Forelimb muscle (tissue), 1 donor: ENCODE data around the gene PHF21B. TPM values are rescaled to one million over a fixed set of nuclear protein-coding genes. Genes with fewer than 3 reads are reported as not detected.
"Not testable (repeated sequence)": the region's sequence is repeated elsewhere in the genome, so short reads cannot be mapped to it uniquely, and the experiment has no call there.

Experiments
- DNase-seq: peaks from one replicate; pipeline ENCODE4 v3.0.0-alpha.2; 2013; ENCODE audit warnings: low read depth
- polyA plus RNA-seq: library from polyadenylated mRNA; unstranded; fragments of 120-200 nt; gene quantifications from one replicate; pipeline ENCODE4 v1.2.1, GENCODE V29; 2013; ENCODE audit not compliant: insufficient read length

Gene PHF21B
- polyA plus RNA-seq = 0.57 TPM

DNA sequence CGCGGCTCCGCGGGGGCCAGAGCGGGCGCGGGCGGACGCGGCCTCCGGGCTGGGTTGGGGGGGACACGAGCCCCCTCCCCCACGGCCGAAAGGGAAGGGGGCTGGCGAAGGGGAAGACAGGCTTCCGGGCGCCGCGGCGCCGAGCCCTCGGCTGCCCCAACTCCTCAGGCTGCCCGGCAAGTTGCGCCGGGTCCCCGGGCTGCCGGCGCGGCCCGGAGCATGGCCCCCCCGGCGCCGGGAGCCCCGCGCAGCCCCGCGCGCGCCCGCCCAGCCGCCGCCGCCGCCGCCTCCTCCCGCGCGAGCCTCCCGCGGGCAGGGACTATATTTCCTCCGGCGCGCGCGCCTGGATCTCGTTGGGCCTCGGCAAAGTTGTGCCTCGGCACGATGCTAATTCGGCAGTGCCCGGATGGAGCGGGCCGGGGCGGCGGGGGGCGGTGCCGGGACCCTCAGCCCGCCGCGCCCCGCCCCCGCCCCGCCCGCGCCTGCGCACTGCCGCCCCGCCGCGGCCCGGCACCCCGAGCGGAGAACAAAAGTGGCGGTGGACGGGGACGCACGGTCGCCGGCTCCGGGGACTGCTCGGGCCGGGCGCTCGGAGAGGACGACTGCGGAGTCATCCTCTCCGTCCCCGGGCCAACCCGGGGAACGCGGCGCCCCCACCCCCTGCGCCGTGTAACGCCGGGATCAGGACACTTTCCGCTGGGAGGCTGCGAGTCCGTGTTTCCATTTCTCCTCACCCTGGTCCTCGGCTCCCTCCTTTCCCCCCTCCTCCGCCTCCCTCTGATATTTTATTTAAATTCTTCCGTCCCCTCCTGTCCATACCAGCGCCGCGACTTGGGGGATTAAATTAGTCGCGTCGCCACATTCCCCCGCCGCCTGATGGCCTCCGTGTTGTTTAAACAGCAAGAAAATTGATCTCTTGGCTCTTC is at the start of gene PHF21B:
Gene PHF21B (minus strand): TSS at position 400 of the 926 bp plus-strand sequence. CDS start 456 bp downstream, outside the sequence.
- no peak for DNase-seq

DNA sequence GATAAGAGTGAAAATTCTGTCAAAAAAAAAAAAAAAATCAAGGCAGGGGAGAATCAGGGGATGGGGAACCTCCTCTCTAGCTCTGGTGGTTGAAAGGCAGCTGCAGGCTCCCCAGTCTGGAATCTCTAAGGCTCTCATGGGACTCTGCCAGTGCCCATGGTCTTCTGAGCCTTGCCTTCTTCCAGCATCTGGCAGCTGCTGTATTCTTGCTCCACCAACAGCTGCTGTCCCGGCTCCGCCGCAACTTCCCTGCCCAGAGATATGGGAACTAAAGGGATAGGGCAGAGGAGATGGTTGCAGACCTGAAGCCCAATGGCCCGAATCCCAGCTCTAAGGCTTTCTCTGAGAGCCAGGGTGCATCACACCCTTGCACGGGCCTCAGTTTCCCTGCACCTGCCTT is 49.5 kb upstream of the PHF21B start:
- DNase-seq = no peak

DNA sequence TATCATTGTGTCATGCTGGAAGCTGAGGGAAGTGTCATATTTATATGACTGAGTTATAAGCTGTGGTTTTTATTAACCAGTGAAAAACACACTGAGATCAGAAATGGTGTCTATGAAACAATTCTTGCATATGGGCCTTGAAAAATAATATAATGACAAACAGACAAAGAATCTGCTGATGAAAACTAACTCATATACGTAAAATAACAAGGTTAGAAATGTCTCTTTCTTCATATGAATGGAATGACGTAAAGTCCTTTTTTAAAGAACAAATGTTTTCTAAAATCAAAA is 48.8 kb upstream of the PHF21B start:
- DNase-seq = no peak

DNA sequence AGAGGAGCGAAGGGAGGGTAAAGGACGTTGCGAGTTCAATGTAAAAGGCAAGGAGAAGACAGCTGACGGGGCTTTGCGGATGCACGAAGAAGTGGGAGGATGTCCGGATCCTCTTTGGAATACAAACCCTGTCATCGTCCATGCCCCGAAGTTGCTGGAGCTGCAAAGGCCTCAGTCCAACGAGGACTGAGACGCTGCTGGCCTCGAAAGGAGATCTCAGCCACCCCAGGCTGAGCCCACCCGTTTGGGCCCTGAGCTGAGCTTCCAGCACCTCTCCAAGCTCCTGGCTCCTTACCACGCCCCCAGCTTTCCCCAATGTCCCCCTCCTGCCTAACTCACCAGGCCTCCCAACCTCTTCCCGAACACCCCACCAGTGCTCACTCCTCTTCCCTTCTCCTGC is 46.1 kb upstream of the PHF21B start:
- DNase-seq = no peak

DNA sequence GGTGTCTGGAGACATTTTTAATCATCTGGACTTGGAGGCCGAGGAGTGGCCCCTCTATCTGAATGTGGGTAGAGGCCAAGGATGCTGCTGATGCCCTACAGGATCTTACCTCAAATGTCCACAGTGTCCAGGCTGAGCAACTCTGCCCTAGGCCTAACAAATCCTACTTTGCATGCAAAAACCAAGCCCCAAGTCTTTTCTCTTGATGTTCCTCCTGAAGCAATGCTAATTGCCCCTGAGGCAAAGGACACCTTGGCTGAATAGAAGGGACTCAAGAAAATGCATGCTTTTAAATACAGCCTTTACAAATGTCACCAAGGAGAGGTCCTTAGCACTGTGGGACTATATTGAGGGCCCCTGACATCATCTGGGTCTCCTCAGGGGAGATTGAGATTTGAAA is 43.8 kb upstream of the PHF21B start:
- no peak for DNase-seq

DNA sequence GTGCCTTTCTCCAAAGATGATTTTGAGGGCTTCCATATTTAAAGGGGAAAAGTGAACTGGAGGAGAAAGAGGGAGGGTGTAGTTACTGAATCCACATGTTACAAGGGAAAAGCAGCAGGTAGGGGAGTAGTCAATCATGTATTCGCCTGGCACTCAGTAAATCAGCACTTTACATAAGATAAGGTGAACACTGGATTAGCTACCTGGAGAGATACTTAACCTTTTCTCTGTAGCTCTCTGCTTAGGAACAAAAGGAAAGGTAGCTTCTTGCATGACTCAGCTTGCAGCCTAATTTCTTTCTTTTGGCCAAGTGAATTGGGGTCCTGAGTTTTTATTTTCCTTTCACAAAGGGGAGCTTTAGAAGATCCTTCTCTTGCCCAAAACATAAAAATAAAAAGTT is 43.3 kb upstream of the PHF21B start:
- no peak for DNase-seq

DNA sequence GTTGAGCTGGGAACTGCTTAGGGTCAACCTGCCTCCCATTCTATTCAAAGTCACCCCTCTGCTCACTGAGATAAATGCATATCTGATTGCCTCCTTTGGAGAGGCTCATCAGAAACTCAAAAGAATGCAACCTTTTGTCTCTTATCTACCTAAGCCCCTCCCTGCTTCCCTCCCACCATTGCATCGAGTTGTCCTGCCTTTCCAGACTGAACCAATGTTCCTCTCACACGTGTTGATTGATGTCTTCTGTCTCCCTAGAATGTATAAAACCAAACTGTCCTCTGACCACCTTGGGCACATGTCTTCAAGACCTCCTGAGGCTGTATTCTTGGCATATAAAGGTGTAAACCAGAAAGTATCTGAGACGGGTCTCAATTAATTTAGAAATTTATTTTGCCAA is 42.9 kb upstream of the PHF21B start:
- DNase-seq = not testable (repeated sequence)

DNA sequence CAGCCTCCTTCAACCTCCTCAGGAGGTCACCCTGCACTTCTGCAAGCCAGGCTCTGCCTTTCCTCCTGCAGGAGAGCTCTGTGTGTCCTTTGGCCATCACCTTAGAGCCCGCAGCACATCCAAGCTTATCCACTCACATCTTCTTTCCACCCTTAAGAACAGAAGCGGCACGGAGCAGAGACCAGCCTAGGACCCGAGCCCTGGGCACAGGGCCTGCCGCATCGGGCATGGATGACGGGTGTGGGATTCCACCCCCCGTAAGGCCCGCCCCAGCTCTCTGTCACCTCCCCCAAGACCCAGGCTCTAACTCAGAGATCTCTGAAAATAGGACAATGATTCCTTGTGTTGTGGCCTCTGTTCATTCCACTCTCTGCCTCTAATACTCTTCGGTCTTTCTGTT is 42.1 kb upstream of the PHF21B start:
- DNase-seq = no peak

DNA sequence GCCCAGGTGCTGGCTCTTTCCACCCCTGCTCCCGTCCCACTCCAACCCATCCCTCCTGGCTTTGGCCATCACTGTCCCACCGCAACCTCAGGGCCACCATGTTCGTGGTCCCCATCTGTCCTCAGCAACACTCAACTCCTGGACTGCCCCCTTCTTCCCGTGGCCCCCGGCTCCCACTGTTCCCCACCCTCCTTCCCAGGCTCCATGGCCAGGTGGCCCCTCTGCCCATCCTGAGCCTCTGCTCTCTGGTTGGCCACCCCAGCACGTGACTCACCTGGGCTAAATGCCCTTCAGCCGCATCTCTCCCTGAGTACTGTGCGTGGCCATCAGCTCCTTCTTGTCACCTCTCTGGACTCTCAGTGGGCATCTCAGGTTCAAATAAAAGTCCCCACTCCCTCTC is 41.6 kb upstream of the PHF21B start:
- DNase-seq = no peak

DNA sequence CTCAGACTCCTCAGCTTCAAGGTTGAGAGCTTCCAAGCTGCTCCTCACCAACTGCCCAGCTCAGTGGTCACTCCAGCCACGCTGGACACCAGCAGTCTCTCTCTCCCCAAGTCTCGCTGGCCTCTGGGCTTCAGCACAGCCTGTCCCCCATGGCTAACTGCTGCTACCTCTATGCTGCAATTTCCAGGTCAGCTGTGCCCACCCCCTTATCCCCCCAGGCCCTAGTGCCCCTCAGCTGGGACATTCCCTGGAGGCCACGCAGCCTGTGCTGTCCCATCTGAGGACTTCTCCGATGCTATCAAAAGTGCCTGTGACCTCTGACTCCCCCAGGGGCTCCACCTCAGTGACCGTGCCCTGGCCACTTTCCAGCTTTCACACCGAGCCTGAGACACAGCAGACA is 37.5 kb upstream of the PHF21B start:
- DNase-seq = no peak

DNA sequence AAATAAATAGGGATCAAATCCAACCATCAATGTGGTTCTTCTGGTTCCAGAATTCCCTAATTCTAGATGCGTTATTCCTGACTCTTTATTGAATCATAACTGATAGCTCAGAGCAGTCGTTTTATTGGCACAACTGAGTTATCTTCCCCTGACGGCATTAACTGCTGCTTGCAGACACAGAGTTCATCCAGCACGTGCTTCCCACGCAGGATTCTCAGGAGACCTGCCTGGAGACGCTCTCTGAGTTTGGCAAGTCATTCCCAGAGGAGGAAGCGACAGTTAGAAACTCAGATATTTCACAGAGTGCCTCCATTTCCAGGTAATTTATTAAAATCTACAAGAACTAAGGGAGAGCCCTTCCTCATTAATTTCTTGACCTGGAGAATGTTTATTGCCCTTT is 35.4 kb upstream of the PHF21B start:
- no peak for DNase-seq

DNA sequence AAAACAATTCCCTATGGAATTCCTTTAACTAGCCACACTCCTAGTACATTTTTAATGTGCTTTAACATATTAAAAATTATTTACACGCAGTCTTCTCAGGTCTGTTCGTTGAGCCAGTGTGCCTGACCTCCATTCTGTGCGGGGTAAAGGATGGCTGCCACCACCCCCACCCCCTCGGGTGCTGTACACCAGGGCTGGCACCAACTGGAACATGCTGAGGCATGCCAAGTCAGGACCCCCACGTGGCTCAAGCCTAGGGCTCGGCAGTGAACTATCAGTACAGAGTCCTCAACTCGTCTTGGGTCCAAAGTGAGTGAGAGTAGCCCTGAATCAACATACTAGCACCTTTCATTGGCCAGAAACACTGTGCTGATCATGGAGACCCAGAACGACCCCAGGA is 32.5 kb upstream of the PHF21B start:
- DNase-seq = no peak

DNA sequence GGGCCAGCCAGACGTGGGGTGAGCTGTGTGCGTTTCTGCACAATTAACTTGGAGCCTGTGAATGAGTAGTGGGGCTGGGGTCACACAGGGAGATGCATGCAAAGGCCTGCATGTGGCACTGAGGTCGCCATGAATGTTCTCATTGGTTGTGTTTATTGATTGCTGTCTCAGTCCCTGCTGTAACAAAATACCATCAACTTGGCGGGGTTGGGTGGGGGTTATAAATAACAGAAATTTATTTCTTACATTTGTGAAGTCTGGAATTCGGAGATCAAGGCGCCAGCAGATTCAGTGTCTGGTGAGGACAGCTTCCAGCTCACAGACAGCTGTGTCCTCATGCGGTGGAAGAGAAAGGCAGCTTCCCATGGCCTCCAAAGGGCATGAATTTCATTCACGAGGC is 29.3 kb upstream of the PHF21B start:
- DNase-seq = no peak

DNA sequence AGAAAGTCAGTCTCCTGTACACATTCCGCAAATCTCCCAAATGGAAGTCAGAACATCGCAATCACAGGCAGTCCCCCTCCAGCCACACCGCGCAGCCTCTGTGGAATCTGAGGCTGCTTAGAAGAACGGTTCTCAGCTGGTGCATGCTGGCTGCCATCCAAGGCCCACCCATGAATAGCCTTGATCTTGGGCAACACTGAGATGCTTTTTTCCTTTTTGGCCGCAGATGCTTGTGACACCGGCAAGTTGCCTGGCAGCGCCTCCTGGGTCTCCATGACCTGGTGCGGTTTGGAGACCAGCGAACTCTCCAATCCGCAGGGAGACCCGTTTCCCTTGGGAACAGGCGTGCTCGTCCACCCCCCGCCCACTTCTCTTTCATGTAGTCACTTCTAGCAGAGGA is 26.3 kb upstream of the PHF21B start:
- DNase-seq = no peak

DNA sequence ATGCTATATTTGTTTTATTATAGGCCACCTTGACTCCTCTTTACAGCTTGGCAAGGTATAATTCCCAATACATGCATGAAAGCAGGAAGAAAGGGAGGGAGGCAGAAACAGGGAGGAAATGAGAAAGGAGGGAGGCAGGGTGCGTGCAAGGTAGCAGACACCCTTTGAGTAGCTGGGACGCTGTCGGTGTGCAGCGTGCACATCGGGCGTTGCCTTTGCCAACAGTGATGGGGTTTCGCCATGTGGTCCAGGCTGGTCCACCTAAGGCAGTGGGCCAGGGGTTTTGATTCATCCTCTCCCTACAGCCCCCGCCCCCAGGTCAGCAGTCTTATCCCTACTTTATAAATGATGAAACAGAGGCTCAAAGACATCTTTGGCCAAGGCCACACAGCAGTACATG is 25.0 kb upstream of the PHF21B start:
- DNase-seq = no peak

DNA sequence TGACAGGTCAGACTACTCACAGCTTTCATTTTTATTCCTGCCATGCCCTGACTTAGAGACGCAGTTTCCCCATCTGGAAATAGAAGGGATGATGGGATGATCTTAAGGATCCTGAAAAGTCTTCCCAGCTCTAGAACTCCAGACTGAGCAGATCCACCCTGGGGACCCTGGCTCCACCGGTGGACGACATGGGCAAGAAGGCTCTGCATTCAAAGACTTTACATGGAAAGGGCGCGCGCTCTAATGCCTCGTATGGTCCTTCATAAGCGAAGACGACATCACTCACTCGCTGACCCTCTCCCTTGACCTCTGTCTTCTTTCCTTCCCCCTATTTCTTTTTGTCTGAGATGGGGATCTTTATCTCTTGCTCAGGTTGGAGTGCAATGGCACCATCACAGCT is 24.4 kb upstream of the PHF21B start:
- DNase-seq = no peak

DNA sequence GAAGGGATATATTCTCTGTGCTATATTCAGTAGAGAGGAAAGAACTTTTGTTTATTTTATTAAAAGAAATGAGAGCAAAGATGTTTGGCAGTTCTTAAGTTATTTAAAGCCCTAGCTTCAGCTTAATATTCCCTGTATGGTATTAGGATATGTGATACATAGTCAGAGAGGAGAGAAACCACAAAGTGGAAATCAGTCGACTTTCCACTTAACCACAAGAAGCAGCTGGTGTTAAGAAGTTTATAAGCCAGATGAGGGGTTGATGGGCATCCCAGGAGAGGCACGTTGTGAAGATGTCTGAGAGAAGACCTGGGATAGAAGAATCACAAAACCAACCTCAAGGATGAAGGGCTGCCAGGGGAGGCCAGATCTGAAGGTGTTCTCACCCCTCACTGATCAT is 23.3 kb upstream of the PHF21B start:
- DNase-seq = no peak

DNA sequence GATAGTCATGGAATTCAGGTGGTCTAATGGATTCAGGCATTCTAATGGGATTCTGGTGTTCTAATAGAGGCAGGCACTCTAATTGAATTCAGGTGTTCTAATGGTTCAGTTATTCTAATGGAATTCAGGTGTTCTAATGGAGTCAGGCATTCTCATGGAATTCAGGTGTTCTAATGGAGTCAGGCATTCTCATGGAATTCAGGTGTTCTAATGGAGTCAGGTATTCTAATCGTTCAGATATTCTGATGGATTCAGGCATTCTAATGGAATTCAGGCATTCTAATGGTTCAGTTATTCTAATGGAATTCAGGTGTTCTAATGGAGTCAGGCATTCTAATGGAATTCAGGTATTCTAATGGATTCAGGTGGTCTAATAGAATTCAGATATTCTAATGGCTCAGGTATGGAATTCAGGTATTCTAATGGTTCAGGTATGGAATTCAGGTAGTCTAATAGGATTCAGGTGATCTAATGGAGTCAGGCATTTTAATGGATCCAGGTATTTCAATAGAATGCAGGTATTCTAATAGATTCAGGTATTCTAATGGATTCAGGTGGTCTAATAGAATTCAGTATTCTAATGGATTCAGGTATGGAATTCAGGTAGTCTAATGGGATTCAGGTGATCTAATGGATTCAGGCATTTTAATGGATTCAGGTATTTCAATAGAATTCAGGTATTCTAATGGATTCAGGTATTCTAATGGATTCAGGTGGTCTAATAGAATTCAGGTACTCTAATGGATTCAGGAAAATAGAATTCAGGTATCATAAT is 22.0 kb upstream of the PHF21B start:
- no peak for DNase-seq

DNA sequence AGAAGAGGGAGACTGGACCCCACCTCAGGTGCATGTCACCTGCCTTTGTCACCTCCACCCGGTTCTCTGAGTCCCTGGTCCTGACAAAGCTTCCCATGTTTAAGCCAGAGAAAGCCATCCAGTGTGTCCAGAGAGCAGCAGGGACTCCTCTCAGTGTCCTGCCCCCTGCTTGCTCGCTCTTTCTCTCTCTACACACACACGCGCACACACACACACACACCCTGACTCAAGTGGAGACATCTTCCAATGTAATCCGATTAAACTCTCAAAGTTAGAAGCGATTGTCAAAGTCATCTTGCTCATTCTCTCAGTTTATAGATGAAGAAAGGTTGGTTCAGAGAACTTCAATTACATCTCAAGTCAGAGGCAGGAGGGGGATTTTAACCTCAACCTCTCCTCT is 19.7 kb upstream of the PHF21B start:
- DNase-seq = no peak

DNA sequence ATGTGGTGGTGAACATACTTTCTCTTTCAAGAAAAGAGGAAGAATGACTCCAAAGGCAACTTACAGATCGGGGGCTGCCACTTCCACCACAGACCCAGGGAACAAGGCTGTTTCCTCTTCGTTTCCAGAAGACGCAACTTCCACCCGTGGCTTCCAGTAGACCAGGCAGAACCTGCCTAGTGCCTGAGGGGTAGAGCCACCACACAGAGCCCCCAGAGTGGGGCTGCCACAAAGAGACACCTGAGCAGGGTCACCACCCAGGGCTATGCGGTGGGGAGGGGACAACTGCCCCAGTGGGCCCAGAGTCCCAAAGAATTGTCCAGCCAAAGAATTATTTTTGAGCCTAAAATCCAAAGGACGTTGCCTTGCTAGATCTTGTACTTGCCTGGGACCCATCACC is 16.7 kb upstream of the PHF21B start:
- DNase-seq = no peak

DNA sequence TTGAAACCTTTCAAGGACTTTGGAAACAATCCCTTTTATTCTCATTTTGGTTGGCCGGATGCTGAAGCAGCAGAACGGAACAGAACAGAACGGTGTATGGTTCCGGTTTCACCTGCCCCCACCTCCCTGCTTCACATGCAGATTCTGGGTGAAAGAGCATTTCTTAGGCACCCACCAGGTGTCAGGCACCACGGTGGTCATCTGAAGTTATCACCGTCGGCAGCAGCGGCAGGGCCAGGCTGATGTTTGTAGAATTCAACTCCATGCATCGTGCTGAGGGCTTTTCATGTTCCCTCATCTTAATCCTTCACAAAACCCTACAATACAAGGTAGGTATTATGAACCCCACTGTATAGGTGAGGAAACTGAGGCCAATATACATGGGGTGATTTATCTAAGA is 13.6 kb upstream of the PHF21B start:
- DNase-seq = no peak

DNA sequence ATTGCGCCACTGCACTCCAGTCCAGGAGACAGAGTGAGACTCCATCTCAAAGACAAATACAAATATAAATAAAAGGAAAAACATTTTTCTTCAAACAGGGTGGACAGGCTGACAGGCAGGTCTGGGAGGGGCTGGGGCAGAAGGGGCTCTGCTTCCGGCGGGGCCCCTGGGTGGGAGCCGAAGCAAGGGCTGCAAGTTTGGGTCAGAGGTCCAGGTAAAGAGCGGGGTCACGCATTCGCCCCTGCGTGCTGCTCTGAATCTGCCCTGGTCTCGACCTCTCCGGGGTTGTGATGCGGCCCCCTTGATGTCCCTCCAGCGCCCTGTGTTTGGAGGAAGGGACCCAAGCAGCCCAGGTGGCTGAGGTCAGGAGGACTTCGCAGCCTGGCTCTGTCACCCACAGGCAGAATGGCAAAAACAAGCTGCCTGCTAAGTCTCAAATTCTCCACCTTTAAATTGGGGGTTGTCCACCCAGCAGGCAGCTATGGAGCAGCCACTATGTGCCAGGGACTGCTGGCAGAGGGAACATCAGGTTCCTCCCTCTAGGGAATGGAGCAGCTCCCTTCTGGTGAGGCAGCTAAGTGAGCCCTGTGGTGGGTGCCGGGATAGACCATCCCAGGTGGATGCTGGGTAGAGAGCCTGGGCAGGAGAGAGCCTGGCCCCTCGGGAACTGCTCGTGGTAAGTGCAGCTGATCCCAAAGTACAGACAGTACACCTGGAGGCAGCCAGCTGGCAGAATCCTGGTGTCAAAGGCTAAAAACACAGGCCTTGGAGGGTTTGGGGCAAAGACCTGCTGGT is 10.3 kb upstream of the PHF21B start:
- DNase-seq = no peak
